ENCODE data around the gene BEST2.
"Not testable (repeated sequence)": the region's sequence is repeated elsewhere in the genome, so short reads cannot be mapped to it uniquely, and the experiment has no call there.

BEST2 gene

GRCh38 chr19:12751635-12752034 lies at the start of gene BEST2:
BEST2 (plus strand) TSS chr19:12751791; CDS start chr19:12752593, 802 bp downstream.
- no peak for DNase-seq

GRCh38 chr19:12703046-12703445 lies 48.5 kb upstream of the BEST2 start:
- no peak for DNase-seq

- no peak for DNase-seq
Measured at GRCh38 chr19:12705169-12705568, 46.4 kb upstream of the BEST2 start.

- no peak for DNase-seq
Measured at GRCh38 chr19:12705654-12706331, 45.8 kb upstream of the BEST2 start.

- no peak for DNase-seq
Measured at GRCh38 chr19:12706332-12706718, 45.3 kb upstream of the BEST2 start.

- DNase-seq = no peak
Measured at GRCh38 chr19:12708641-12709040, 43.0 kb upstream of the BEST2 start.

- no peak for DNase-seq
Measured at GRCh38 chr19:12711187-12711586, 40.4 kb upstream of the BEST2 start.

GRCh38 chr19:12712077-12712476 lies 39.5 kb upstream of the BEST2 start:
- not testable (repeated sequence) for DNase-seq

GRCh38 chr19:12713304-12713703 lies 38.3 kb upstream of the BEST2 start:
- not testable (repeated sequence) for DNase-seq

- no peak for DNase-seq
Measured at GRCh38 chr19:12715102-12715501, 36.5 kb upstream of the BEST2 start.

- DNase-seq = no peak
Measured at GRCh38 chr19:12715929-12716328, 35.7 kb upstream of the BEST2 start.

- no peak for DNase-seq
Measured at GRCh38 chr19:12720296-12720695, 31.3 kb upstream of the BEST2 start.

GRCh38 chr19:12720851-12721655 lies 30.5 kb upstream of the BEST2 start:
- no peak for DNase-seq

GRCh38 chr19:12721656-12722565 lies 29.7 kb upstream of the BEST2 start:
- no peak for DNase-seq

- peak; percentile 96 for DNase-seq
Measured at GRCh38 chr19:12722566-12723380, 28.8 kb upstream of the BEST2 start.

- DNase-seq = no peak
Measured at GRCh38 chr19:12723381-12723640, 28.3 kb upstream of the BEST2 start.

GRCh38 chr19:12723641-12724426 lies 27.8 kb upstream of the BEST2 start, which contains the start of gene TNPO2:
TNPO2 (minus strand) TSS chr19:12723932; CDS start chr19:12720977, 2,955 bp downstream.
- DNase-seq = no peak

GRCh38 chr19:12725612-12726011 lies 26.0 kb upstream of the BEST2 start:
- not testable (repeated sequence) for DNase-seq

- no peak for DNase-seq
Measured at GRCh38 chr19:12726988-12727316, 24.6 kb upstream of the BEST2 start.

- DNase-seq = no peak
Measured at GRCh38 chr19:12727745-12728433, 23.7 kb upstream of the BEST2 start.

- DNase-seq = no peak
Measured at GRCh38 chr19:12730064-12730463, 21.5 kb upstream of the BEST2 start.

Measured in NCI-H2107 (cell line).